HFFc6 (cell line): ENCODE data around the gene TSEN34. TPM values are rescaled to one million over a fixed set of nuclear protein-coding genes. Genes with fewer than 3 reads are reported as not detected.
"Not testable (repeated sequence)": the region's sequence is repeated elsewhere in the genome, so short reads cannot be mapped to it uniquely, and the experiment has no call there.

Source experiments
- DNase-seq: peaks from one replicate; pipeline ENCODE4 v3.0.0-alpha.2; 2018
- H3K27ac Mint-ChIP-seq: 2 replicates; pipeline ENCODE4 v1.8.0; 2020; ENCODE audit warnings: mild to moderate bottlenecking, mixed read lengths
- H3K27me3 Mint-ChIP-seq: 2 replicates; pipeline ENCODE4 v1.8.0; 2021; ENCODE audit warnings: mild to moderate bottlenecking, moderate library complexity, mixed read lengths; ENCODE audit not compliant: insufficient read depth
- H3K36me3 Mint-ChIP-seq: 2 replicates; pipeline ENCODE4 v1.8.0; 2021; ENCODE audit warnings: low read depth, mixed read lengths
- H3K4me1 Mint-ChIP-seq: 2 replicates; pipeline ENCODE4 v1.8.0; 2020; ENCODE audit warnings: low read depth, mixed read lengths
- H3K4me3 Mint-ChIP-seq: 2 replicates; pipeline ENCODE4 v1.8.0; 2020; ENCODE audit warnings: mild to moderate bottlenecking, moderate library complexity, mixed read lengths
- H3K9me3 Mint-ChIP-seq: 2 replicates; pipeline ENCODE4 v1.8.0; 2020; ENCODE audit warnings: mild to moderate bottlenecking, mixed read lengths
- total RNA-seq, 6 experiments: library from RNA; stranded (reverse); fragmentation: NEBNext Ultra II Directional; extraction: Animal tissue kit (Norgen Biotek cat#: 25700); gene quantifications; 2 replicates in 1 of 6; 3 replicates in 5 of 6; pipeline ENCODE4 v1.2.3, GENCODE V29; 2021
- TF ChIP-seq, protein P1 (sequence below): fragments of 200-600 bp; sonication (generic); IDR thresholded peaks from 2 replicates; pipeline ENCODE4 v1.5.0; 2021; ENCODE audit warnings: antibody characterized with exemption, mild to moderate bottlenecking

The TSEN34 gene
- total RNA-seq, 6 experiments from 2014 or later = 51.2 to 58.8 (median 54.4) TPM

DNA sequence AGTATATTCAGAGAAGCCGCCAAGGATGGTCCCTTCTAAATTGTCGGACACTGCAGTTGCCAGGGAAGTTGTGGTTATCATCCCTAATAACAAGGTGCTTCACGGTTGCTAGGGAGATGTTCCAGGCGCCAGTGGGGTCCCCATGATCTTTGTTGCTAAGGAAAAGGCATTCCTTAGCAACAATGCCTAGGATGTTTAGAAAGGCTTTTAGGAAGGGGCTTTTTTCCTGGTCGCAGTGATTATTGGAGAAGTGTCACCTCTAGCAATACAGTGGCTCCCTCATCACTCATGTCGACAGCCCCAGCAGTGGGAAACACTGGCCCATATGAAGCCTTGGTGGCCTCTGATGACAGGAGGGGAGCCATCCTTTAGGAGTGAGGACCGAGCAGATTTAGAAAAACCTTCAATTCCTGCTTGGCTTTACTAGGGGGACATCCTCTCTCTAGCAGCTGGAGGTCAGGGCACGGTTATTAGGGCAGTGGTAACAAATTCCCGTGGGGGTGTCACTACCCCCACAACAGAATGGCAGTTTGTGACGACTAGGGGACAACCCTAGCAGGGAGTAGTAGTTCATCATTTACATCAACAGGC lies 11.8 kb upstream of the TSEN34 start:
- Mint-ChIP-seq H3K4me1 (no peaks in the 10 kb centered on the region), H3K9me3 (no peaks in the 10 kb centered on the region), H3K36me3 (peaks cover 30% of the 10 kb centered on the region), H3K4me3 (no peak overlapping the region), H3K27me3 (no peaks in the 10 kb centered on the region; the same call in 1 of the 2 replicates), H3K27ac (peak overlapping the region; percentile 9; the same call in 1 of the 2 replicates)
- no peak for DNase-seq
- TF ChIP-seq, protein P1, sequence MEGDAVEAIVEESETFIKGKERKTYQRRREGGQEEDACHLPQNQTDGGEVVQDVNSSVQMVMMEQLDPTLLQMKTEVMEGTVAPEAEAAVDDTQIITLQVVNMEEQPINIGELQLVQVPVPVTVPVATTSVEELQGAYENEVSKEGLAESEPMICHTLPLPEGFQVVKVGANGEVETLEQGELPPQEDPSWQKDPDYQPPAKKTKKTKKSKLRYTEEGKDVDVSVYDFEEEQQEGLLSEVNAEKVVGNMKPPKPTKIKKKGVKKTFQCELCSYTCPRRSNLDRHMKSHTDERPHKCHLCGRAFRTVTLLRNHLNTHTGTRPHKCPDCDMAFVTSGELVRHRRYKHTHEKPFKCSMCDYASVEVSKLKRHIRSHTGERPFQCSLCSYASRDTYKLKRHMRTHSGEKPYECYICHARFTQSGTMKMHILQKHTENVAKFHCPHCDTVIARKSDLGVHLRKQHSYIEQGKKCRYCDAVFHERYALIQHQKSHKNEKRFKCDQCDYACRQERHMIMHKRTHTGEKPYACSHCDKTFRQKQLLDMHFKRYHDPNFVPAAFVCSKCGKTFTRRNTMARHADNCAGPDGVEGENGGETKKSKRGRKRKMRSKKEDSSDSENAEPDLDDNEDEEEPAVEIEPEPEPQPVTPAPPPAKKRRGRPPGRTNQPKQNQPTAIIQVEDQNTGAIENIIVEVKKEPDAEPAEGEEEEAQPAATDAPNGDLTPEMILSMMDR = no peak

DNA sequence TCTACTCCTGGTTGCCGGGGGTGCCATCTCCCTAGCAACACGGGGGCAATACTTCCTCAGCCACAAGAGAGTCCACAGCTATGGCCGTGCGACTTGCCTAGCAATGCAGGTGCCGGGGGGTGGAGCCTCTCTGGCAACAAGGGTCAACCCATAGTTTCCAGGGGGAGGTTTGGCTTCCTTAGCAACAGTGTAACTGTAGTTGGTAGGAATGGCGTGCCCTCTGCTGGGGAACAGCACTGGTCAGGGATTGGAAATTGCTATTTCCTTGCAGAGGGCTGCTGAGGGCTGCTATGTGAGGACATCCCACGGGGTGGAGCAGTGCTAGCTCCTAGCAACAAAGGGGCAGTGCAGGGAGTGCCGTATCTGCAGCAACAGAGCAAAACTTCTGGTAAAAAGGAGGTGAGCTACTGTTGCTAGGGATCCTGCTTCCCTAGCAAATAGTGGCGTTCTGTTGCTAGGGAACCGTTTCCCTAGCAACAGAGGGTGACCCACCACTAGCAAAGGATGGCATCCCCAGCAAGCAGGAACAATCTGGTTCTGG lies 11.1 kb upstream of the TSEN34 start:
- no peak overlapping the region for H3K4me3 Mint-ChIP-seq
- H3K36me3 Mint-ChIP-seq = peaks cover 30% of the 10 kb centered on the region
- no peaks in the 10 kb centered on the region for H3K9me3 Mint-ChIP-seq
- peak; percentile 62 for DNase-seq
- no peaks in the 10 kb centered on the region for H3K4me1 Mint-ChIP-seq
- TF ChIP-seq, protein P1 = peak; percentile 45
- H3K27me3 Mint-ChIP-seq = no peaks in the 10 kb centered on the region; the same call in 1 of the 2 replicates
- H3K27ac Mint-ChIP-seq = peak overlapping the region; percentile 75

DNA sequence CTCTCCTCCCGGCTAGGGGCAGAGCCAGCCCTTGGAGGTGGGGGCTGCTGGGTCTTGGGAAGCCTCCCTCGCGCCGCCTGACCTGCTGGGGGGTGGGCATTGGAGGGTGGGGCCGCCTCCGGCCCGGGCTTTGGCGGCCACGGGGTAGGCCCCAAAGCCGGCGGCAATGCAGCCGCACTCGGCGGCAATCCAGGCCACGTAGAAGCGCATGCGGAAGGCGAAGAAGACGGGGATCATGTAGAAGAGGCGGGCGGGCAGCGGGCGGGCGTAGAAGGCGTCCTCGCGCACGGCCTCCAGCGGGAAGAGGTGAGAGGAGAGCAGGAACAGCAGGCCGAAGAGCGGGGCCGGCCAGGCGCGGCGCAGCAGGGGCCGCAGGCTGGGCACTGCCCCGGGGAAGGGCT lies 10.4 kb upstream of the TSEN34 start:
- Mint-ChIP-seq H3K9me3 (no peaks in the 10 kb centered on the region), H3K4me1 (no peaks in the 10 kb centered on the region), H3K27ac (no peak overlapping the region), H3K4me3 (no peak overlapping the region), H3K36me3 (peaks cover 35% of the 10 kb centered on the region), H3K27me3 (no peaks in the 10 kb centered on the region; the same call in 1 of the 2 replicates)
- TF ChIP-seq, protein P1 = no peak
- DNase-seq = no peak

DNA sequence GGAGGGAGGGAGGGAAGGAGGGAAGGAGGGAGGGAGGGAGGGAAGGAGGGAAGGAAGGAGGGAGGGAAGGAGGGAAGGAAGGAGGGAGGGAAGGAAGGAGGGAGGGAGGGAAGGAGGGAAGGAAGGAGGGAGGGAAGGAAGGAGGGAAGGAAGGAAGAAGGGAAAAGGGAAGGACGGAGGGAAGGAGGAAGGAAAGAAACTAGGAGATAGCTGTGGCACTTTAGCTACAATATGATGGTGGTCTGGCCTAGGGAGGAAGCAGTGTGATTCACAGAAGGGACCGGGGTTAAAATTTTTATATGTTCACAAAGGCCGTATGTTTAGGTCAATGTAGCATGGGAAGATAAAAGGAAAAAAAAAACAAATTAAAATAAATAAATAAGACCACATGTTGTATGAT lies 9.2 kb upstream of the TSEN34 start:
- not testable (repeated sequence) for H3K4me1 Mint-ChIP-seq, H3K9me3 Mint-ChIP-seq, H3K27ac Mint-ChIP-seq, H3K27me3 Mint-ChIP-seq, H3K4me3 Mint-ChIP-seq, DNase-seq
- H3K36me3 Mint-ChIP-seq = peaks cover 35% of the 10 kb centered on the region

DNA sequence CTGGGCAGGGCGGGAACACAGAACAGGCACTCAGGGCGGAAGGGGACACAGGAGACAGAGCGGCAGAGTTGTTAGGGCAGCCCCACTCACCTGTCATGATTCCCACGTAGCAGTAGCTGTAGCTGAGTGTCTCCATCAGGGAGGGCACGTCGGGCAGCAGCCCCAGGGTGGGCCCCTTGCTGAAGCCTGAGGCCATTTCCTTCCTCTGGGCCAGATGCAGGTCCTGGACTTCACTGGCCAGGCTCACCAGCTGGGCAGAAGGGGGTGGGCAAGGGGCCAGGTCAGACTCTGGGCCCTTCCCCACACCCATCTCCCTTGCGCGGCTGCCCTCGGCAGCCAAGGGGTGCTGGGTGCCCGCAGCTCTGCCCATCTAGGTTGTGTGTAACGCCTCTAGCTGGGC lies 7.7 kb upstream of the TSEN34 start:
- H3K36me3 Mint-ChIP-seq = peaks cover 42% of the 10 kb centered on the region
- peaks cover 18% of the 10 kb centered on the region for H3K4me1 Mint-ChIP-seq
- no peak overlapping the region for H3K27ac Mint-ChIP-seq
- no peaks in the 10 kb centered on the region; the same call in none of the 2 replicates for H3K27me3 Mint-ChIP-seq
- H3K9me3 Mint-ChIP-seq = no peaks in the 10 kb centered on the region
- TF ChIP-seq, protein P1 = no peak
- H3K4me3 Mint-ChIP-seq = no peak overlapping the region
- no peak for DNase-seq

DNA sequence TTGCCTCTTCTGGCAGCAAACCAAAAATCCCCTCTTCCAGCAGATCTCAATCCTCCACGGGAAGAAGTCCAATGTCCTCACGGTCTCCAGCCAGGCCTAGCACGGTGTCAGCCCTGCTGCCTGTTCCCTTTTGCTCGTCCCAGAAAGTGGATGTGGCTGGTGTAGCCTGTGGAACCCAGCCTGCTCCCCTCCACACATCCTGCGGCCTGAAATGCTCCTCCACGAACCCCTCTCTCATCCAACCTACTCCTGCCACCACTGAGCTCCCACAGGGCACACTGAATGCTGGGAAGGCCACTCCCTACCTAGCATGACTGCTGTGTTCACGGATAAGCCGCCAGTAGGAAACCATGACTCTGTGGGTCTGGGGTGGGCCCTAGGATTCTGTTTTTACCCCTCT lies 4.8 kb upstream of the TSEN34 start:
- no peak overlapping the region for H3K27ac Mint-ChIP-seq
- no peaks in the 10 kb centered on the region for H3K9me3 Mint-ChIP-seq
- no peak overlapping the region for H3K4me3 Mint-ChIP-seq
- H3K36me3 Mint-ChIP-seq = peaks cover 41% of the 10 kb centered on the region
- peaks cover 18% of the 10 kb centered on the region for H3K4me1 Mint-ChIP-seq
- H3K27me3 Mint-ChIP-seq = peaks cover 4% of the 10 kb centered on the region
- DNase-seq = no peak
- TF ChIP-seq, protein P1 = no peak
